SK-N-SH treated with all-trans-retinoic acid at 6 μM for 48 hours (cell line): Measurements from ENCODE around the gene PLA2G3.

Experiments
- BACH2 ChIP-seq: fragments of 250-450 bp; sonication (Bioruptor Pico); IDR thresholded peaks from 2 replicates; pipeline ENCODE4 v1.9.0; 2021; ENCODE audit warnings: mild to moderate bottlenecking, borderline replicate concordance
- CSDC2 ChIP-seq: fragments of 250-450 bp; sonication (Bioruptor Pico); IDR thresholded peaks from 2 replicates; pipeline ENCODE4 v1.5.0; 2020; ENCODE audit warnings: mild to moderate bottlenecking, moderate library complexity
- ISL1 ChIP-seq: fragments of 250-450 bp; sonication (Bioruptor Pico); IDR thresholded peaks from 2 replicates; pipeline ENCODE4 v2.1.2; 2022; ENCODE audit warnings: mild to moderate bottlenecking, moderate library complexity
- OSR1 ChIP-seq: fragments of 250-450 bp; sonication (Bioruptor Pico); IDR thresholded peaks from 2 replicates; pipeline ENCODE4 v1.8.0; 2022; ENCODE audit warnings: moderate library complexity, mild to moderate bottlenecking, inconsistent platforms
- PATZ1 ChIP-seq: fragments of 250-450 bp; sonication (Bioruptor Pico); IDR thresholded peaks from 2 replicates; pipeline ENCODE4 v1.8.0; 2020; ENCODE audit warnings: mild to moderate bottlenecking, moderate library complexity, borderline replicate concordance
- RARB ChIP-seq: fragments of 250-450 bp; sonication (Bioruptor Pico); IDR thresholded peaks from 2 replicates; pipeline ENCODE4 v1.8.0; 2021; ENCODE audit warnings: mild to moderate bottlenecking, moderate library complexity
- TSHZ2 ChIP-seq: fragments of 250-450 bp; sonication (Bioruptor Pico); IDR thresholded peaks from 2 replicates; pipeline ENCODE4 v1.5.0; 2020; ENCODE audit warnings: mild to moderate bottlenecking, moderate library complexity
- ZFP3 ChIP-seq: fragments of 250-450 bp; sonication (Bioruptor Pico); IDR thresholded peaks from 2 replicates; pipeline ENCODE4 v1.5.0; 2020; ENCODE audit warnings: mild to moderate bottlenecking, moderate library complexity
- ZFP30 ChIP-seq: fragments of 450-650 bp; formaldehyde crosslinking; IDR thresholded peaks from 2 replicates; pipeline ENCODE4 v1.5.0; 2022; ENCODE audit warnings: mild to moderate bottlenecking, moderate library complexity
- ZNF70 ChIP-seq: fragments of 450-650 bp; formaldehyde crosslinking; IDR thresholded peaks from 2 replicates; pipeline ENCODE4 v1.5.0; 2020; ENCODE audit warnings: mild to moderate bottlenecking, moderate library complexity
- ZNF8 ChIP-seq: fragments of 450-650 bp; formaldehyde crosslinking; IDR thresholded peaks from 2 replicates; pipeline ENCODE4 v1.5.0; 2020; ENCODE audit warnings: mild to moderate bottlenecking, moderate library complexity

- TF ChIP-seq ISL1 (CRISPR knock-in tag) (no peak), ZNF8 (CRISPR knock-in tag) (no peak), CSDC2 (no peak), PATZ1 (CRISPR knock-in tag) (no peak), ZFP30 (CRISPR knock-in tag) (no peak), ZNF70 (no peak), OSR1 (CRISPR knock-in tag) (no peak), TSHZ2 (CRISPR knock-in tag) (no peak), ZFP3 (CRISPR knock-in tag) (no peak), BACH2 (CRISPR knock-in tag) (no peak), RARB (CRISPR knock-in tag) (no peak)
Observed at GRCh38 chr22:31179345-31179744, 39.0 kb upstream of the PLA2G3 start.
